A673 (cell line): ENCODE results near the gene USP2. TPM values are rescaled to one million over a fixed set of nuclear protein-coding genes. Genes with fewer than 3 reads are reported as not detected.

Experiments used
- BruUV-seq: library from RNA; stranded (reverse); fragments of 400-500 nt; replicated peaks from 2 replicates; lab custom pipeline; 2021; lab: Mats Ljungman, UMichigan
- CTCF ChIA-PET: fragments of 300-600 bp; sonication (Branson Sonifier 250); formaldehyde crosslinking; loops from one replicate; lab custom pipeline; 2022; ENCODE audit warnings: antibody characterized with exemption; lab: Charles Lee
- POLR2A ChIA-PET: fragments of 300-600 bp; sonication (Branson Sonifier 250); formaldehyde crosslinking; loops from one replicate; lab custom pipeline; 2022; ENCODE audit warnings: antibody characterized with exemption; ENCODE audit not compliant: low non-redundant PET; lab: Charles Lee
- DNase-seq: peaks from one replicate; pipeline ENCODE4 v3.0.0-alpha.2; 2015; ENCODE audit warnings: low spot score
- H3K27ac ChIP-seq: fragments of 200-600 bp; sonication (generic); 2 replicates; pipeline ENCODE4 v1.5.1; 2016; ENCODE audit warnings: mixed run types, low read depth, mild to moderate bottlenecking, mixed read lengths, antibody characterized with exemption, low read length; ENCODE audit not compliant: poor library complexity, severe bottlenecking
- H3K27me3 ChIP-seq: fragments of 200-600 bp; sonication (generic); replicated peaks from 2 replicates; pipeline ENCODE4 v1.6.1; 2017; ENCODE audit warnings: mixed run types, low read depth, mild to moderate bottlenecking, mixed read lengths, antibody characterized with exemption, low read length; ENCODE audit not compliant: insufficient read depth, poor library complexity
- H3K36me3 ChIP-seq: fragments of 200-600 bp; sonication (generic); 2 replicates; pipeline ENCODE4 v1.6.1; 2016; ENCODE audit warnings: mixed run types, mild to moderate bottlenecking, mixed read lengths, antibody characterized with exemption, low read length; ENCODE audit not compliant: insufficient read depth, poor library complexity, severe bottlenecking
- H3K4me1 ChIP-seq: fragments of 200-600 bp; sonication (generic); 2 replicates; pipeline ENCODE4 v1.6.1; 2017; ENCODE audit warnings: mixed run types, mild to moderate bottlenecking, mixed read lengths, antibody characterized with exemption, low read length; ENCODE audit not compliant: insufficient read depth, poor library complexity, severe bottlenecking
- H3K4me3 ChIP-seq: fragments of 200-600 bp; sonication (generic); 2 replicates; pipeline ENCODE4 v1.5.1; 2016; ENCODE audit warnings: low read depth, mixed run types, mild to moderate bottlenecking, mixed read lengths, low read length; ENCODE audit not compliant: poor library complexity, severe bottlenecking
- H3K9me3 ChIP-seq: fragments of 200-600 bp; sonication (generic); 2 replicates; pipeline ENCODE4 v1.6.1; 2016; ENCODE audit warnings: mixed run types, low read depth, mild to moderate bottlenecking, mixed read lengths, antibody characterized with exemption, low read length; ENCODE audit not compliant: poor library complexity, severe bottlenecking
- EZH2 ChIP-seq: fragments of 200-600 bp; sonication (generic); IDR thresholded peaks from 2 replicates; pipeline ENCODE4 v1.6.1; 2017; ENCODE audit warnings: borderline replicate concordance, low read depth, mild to moderate bottlenecking, mixed read lengths, antibody characterized with exemption, low read length; ENCODE audit not compliant: poor library complexity, severe bottlenecking
- intact Hi-C: fragments of 100-400 bp; cut with micrococcal nuclease; formaldehyde crosslinking; loops from one replicate; pipeline ENCODE4 v1.10.0; 2022; ENCODE audit not compliant: unreplicated experiment
- total RNA-seq: library from RNA; stranded (reverse); gene quantifications from 2 replicates; pipeline ENCODE4 v1.2.3, GENCODE V29; 2021
- TF ChIP-seq, protein P1 (sequence below): fragments of 300-800, 200-600 bp; sonication (generic); conservative IDR thresholded peaks from 2 replicates; pipeline ENCODE4 v1.5.1; 2017; ENCODE audit warnings: low read depth, mild to moderate bottlenecking, antibody characterized with exemption, low read length, moderate library complexity, mixed read lengths

USP2 gene
- total RNA-seq, 1 experiment from 2014 or later: 4.8 TPM

DNA sequence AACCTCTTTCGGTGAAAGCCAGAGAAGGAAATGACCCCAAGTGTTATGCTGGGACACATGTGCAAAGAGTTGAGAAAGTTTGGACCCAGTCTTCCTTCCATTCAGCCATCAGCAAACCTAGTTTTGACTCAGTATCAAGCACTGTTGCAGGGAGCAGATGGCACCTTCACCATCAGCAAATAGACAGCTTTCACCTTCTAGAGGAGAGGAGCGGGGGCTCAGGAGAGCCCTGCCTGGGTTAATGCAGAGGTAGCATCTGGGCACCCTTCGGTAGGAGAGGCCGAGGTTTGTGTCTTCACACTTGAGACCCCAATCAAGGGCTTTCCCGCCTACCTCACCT lies 18.8 kb downstream of the USP2 start:
- ChIA-PET POLR2A (no interaction called here), CTCF (no interaction called here)
- TF ChIP-seq, protein P1, sequence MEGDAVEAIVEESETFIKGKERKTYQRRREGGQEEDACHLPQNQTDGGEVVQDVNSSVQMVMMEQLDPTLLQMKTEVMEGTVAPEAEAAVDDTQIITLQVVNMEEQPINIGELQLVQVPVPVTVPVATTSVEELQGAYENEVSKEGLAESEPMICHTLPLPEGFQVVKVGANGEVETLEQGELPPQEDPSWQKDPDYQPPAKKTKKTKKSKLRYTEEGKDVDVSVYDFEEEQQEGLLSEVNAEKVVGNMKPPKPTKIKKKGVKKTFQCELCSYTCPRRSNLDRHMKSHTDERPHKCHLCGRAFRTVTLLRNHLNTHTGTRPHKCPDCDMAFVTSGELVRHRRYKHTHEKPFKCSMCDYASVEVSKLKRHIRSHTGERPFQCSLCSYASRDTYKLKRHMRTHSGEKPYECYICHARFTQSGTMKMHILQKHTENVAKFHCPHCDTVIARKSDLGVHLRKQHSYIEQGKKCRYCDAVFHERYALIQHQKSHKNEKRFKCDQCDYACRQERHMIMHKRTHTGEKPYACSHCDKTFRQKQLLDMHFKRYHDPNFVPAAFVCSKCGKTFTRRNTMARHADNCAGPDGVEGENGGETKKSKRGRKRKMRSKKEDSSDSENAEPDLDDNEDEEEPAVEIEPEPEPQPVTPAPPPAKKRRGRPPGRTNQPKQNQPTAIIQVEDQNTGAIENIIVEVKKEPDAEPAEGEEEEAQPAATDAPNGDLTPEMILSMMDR: no peak
- TF ChIP-seq EZH2: no peak
- no peak overlapping the region for H3K4me3 ChIP-seq
- peaks cover 27% of the 10 kb centered on the region for H3K4me1 ChIP-seq
- no peak overlapping the region for H3K27ac ChIP-seq
- H3K27me3 ChIP-seq: no peaks in the 10 kb centered on the region
- no TSS peak for BruUV-seq
- no peak for DNase-seq
- peaks cover 4% of the 10 kb centered on the region for H3K36me3 ChIP-seq
- H3K9me3 ChIP-seq: no peaks in the 10 kb centered on the region
- intact Hi-C loops: no loop called here

DNA sequence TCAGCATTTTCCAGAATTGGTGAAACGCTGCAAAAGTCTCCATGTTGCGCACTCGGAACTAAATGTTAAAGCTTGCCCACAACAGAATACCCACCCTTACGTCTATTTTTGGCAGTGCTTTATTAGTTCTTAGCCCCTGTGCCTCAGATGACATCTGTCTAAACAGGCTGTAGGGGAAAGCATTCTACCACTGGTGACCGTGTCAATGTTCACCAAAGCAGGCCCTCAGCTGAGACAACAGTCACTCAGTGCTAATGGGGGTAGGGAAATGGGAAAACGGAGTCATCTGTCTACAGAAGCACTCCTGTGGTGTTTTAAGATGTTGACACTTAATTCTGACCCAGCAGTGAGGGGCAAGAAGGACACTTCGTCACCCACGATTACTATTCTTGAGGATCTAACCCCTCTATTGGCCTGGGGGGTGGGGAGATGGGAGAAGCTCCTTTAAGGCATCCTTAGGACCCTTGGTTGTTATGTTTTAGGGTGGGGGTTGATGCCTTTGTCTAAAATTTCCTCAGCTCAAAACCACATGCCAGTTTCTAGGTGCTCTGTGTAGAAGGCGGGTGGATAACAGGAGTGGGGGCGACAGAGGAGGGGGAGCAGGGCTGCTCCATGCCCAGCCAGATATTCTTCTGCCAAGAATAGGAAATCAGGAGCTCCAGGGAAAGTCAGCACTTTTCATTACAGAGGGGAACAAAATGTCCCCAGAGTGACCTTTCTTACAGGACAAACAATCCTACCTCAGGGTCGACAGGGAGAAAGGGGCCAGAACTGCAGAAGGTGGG lies 19.4 kb downstream of the USP2 start:
- peaks cover 4% of the 10 kb centered on the region for H3K36me3 ChIP-seq
- intact Hi-C loops: no loop called here
- H3K4me1 ChIP-seq: peaks cover 23% of the 10 kb centered on the region
- TF ChIP-seq EZH2: no peak
- TF ChIP-seq, protein P1: no peak
- no peak overlapping the region for H3K27ac ChIP-seq
- POLR2A ChIA-PET: no interaction called here
- H3K4me3 ChIP-seq: no peak overlapping the region
- no peak for DNase-seq
- TSS peak; percentile 53 for BruUV-seq
- CTCF ChIA-PET: interaction anchor here (1.0 kb wide), 1 partner anchor 112 kb away, joined by 4 read pairs; no protein-coding TSS in a partner anchor
- no peaks in the 10 kb centered on the region for H3K27me3 ChIP-seq
- no peaks in the 10 kb centered on the region for H3K9me3 ChIP-seq

DNA sequence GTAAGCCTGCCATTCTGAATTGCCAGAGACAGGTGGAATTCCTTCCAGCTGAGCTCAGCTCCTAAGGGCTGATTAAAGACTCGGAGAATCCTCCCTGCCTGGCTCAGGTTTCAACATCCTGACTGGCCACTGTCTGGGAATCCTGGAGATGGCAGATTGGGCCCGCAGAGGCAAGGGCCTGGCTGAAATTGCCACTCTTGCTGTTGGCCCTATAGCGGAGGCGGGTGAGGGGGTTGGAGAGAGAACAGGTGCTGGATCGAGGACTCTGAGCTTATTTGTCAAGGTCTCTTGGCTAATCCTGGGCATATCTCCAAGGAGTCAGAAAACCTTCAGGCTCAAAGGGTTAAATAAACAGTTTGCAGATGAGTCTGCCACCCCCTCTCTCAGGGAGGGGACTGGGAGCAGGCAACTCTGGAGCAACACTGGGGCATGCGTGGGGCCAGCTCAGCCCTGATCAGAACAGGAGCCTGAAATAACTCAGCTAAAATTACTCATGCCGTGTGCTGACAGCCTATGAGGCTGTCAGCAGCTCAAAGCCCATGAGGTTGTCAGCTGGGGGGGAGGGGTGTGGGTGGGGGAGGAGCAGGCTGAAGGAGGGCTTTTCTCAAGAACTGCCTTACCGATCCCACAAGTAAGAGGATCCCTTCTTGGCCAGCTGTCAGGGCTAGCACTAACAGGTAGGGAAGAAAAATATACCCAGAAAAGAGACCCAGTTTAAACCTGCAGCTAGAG lies 20.3 kb downstream of the USP2 start:
- peak; percentile 44 for DNase-seq
- peaks cover 22% of the 10 kb centered on the region for H3K4me1 ChIP-seq
- CTCF ChIA-PET: interaction anchor here (0.6 to 1.0 kb wide), 2 partner anchors 108 to 113 kb away, joined by 4 read pairs; no protein-coding TSS in a partner anchor
- H3K27me3 ChIP-seq: no peaks in the 10 kb centered on the region
- no peak overlapping the region for H3K4me3 ChIP-seq
- TF ChIP-seq, protein P1: no peak
- no peak for TF ChIP-seq EZH2
- H3K36me3 ChIP-seq: peaks cover 4% of the 10 kb centered on the region
- BruUV-seq: no TSS peak
- intact Hi-C loops: no loop called here
- no peak overlapping the region for H3K27ac ChIP-seq
- POLR2A ChIA-PET: interaction anchor here (0.7 kb wide), 1 partner anchor 1041 kb away, joined by 4 read pairs; no protein-coding TSS in a partner anchor
- H3K9me3 ChIP-seq: no peaks in the 10 kb centered on the region
